Neural cell (in vitro differentiated cells): ENCODE measurements around the gene ABCC3. TPM values are rescaled to one million over a fixed set of nuclear protein-coding genes. Genes with fewer than 3 reads are reported as not detected.

Source experiments
- H2AFZ ChIP-seq: fragments of 200-600, 300-800 bp; sonication (generic), shearing (Covaris generic); 2 replicates; pipeline ENCODE4 v1.6.0; 2014; ENCODE audit warnings: low read depth, mild to moderate bottlenecking, antibody characterized with exemption, low read length, moderate library complexity
- H3F3A ChIP-seq: fragments of 200-600 bp; shearing (Covaris generic); 2 replicates; pipeline ENCODE4 v1.6.1; 2016; ENCODE audit warnings: mild to moderate bottlenecking, moderate library complexity, mixed read lengths, antibody characterized with exemption, low read length; ENCODE audit not compliant: insufficient read depth, poor library complexity, severe bottlenecking
- H3K27ac ChIP-seq: fragments of 200-600, 300-800 bp; sonication (generic), shearing (Covaris generic); 2 replicates; pipeline ENCODE4 v1.5.1; 2014; ENCODE audit warnings: mild to moderate bottlenecking, low read length, moderate library complexity
- H3K27me3 ChIP-seq: fragments of 300-800, 200-600 bp; sonication (generic), shearing (Covaris generic); 2 replicates; pipeline ENCODE4 v1.6.0; 2014; ENCODE audit warnings: mild to moderate bottlenecking, low read depth, low read length, moderate library complexity; ENCODE audit not compliant: insufficient read depth
- H3K36me3 ChIP-seq: fragments of 300-800, 200-600 bp; sonication (generic), shearing (Covaris generic); 2 replicates; pipeline ENCODE4 v1.5.1; 2014; ENCODE audit warnings: mild to moderate bottlenecking, antibody characterized with exemption, low read length, moderate library complexity; ENCODE audit not compliant: insufficient read depth
- H3K4me2 ChIP-seq: fragments of 300-800, 200-600 bp; sonication (generic), shearing (Covaris generic); 2 replicates; pipeline ENCODE4 v1.6.0; 2014; ENCODE audit warnings: mild to moderate bottlenecking, low read length
- H3K4me3 ChIP-seq: fragments of 300-800, 200-600 bp; sonication (generic), shearing (Covaris generic); 2 replicates; pipeline ENCODE4 v1.5.1; 2014; ENCODE audit warnings: mild to moderate bottlenecking, low read length, moderate library complexity
- H3K79me2 ChIP-seq: fragments of 200-600 bp; shearing (Covaris generic); replicated peaks from 2 replicates; pipeline ENCODE4 v1.6.0; 2014; ENCODE audit warnings: mild to moderate bottlenecking, low read length, moderate library complexity; ENCODE audit not compliant: insufficient read depth
- H3K9ac ChIP-seq: fragments of 300-800, 200-600 bp; sonication (generic), shearing (Covaris generic); 2 replicates; pipeline ENCODE4 v1.6.1; 2016; ENCODE audit warnings: mild to moderate bottlenecking, low read length, mixed read lengths
- H3K9me2 ChIP-seq: fragments of 200-600 bp; shearing (Covaris generic); 2 replicates; pipeline ENCODE4 v1.6.1; 2016; ENCODE audit warnings: mild to moderate bottlenecking, low read length, mixed read lengths; ENCODE audit not compliant: insufficient read depth
- H3K9me3 ChIP-seq: fragments of 200-600, 300-800 bp; sonication (generic), shearing (Covaris generic); 2 replicates; pipeline ENCODE4 v1.6.1; 2016; ENCODE audit warnings: mild to moderate bottlenecking, mixed run types, low read length, moderate library complexity, mixed read lengths
- H4K20me1 ChIP-seq: fragments of 200-600 bp; shearing (Covaris generic); 2 replicates; pipeline ENCODE4 v1.6.1; 2016; ENCODE audit warnings: mild to moderate bottlenecking, mixed run types; ENCODE audit not compliant: insufficient read depth
- EP300 ChIP-seq: fragments of 450-650 bp; conservative IDR thresholded peaks from 2 replicates; pipeline ENCODE4 v1.6.1; 2014; ENCODE audit warnings: antibody characterized with exemption, mild to moderate bottlenecking, moderate library complexity; ENCODE audit not compliant: poor library complexity, severe bottlenecking
- EZH2 ChIP-seq: fragments of 200-600, 300-800 bp; shearing (Covaris generic), sonication (generic); IDR thresholded peaks from 2 replicates; pipeline ENCODE4 v1.6.1; 2014; ENCODE audit warnings: antibody characterized with exemption, low read length, borderline replicate concordance, mild to moderate bottlenecking; ENCODE audit not compliant: insufficient read depth, poor library complexity, severe bottlenecking
- MXI1 ChIP-seq: fragments of 450-650 bp; conservative IDR thresholded peaks from 2 replicates; pipeline ENCODE4 v1.6.1; 2014; ENCODE audit warnings: antibody characterized with exemption, mild to moderate bottlenecking; ENCODE audit not compliant: poor library complexity, severe bottlenecking
- POLR2AphosphoS5 ChIP-seq: IDR thresholded peaks from 2 replicates; pipeline ENCODE4 v1.6.1; 2012
- RAD21 ChIP-seq: fragments of 450-650 bp; conservative IDR thresholded peaks from 2 replicates; pipeline ENCODE4 v1.6.1; 2014; ENCODE audit warnings: antibody characterized with exemption, mild to moderate bottlenecking, moderate library complexity
- SMC3 ChIP-seq: fragments of 450-650 bp; conservative IDR thresholded peaks from 2 replicates; pipeline ENCODE4 v1.6.1; 2014; ENCODE audit warnings: antibody characterized with exemption, mild to moderate bottlenecking, moderate library complexity; ENCODE audit not compliant: poor library complexity
- TAF1 ChIP-seq: IDR thresholded peaks from 2 replicates; pipeline ENCODE4 v1.6.1; 2012; ENCODE audit warnings: low read depth
- polyA plus RNA-seq: library from polyadenylated mRNA; depleted of rRNA; stranded (reverse); fragments of >200 nt; gene quantifications from 2 replicates; pipeline ENCODE4 v1.2.3, GENCODE V29; 2014
- TF ChIP-seq, protein P1 (sequence below): IDR thresholded peaks from 2 replicates; pipeline ENCODE4 v1.6.1; 2012; ENCODE audit warnings: borderline replicate concordance
- TF ChIP-seq, protein P2 (sequence below): fragments of 450-650 bp; IDR thresholded peaks from 2 replicates; pipeline ENCODE4 v1.5.1; 2014; ENCODE audit warnings: antibody characterized with exemption, mild to moderate bottlenecking, moderate library complexity; ENCODE audit not compliant: poor library complexity, severe bottlenecking

ABCC3 gene
- polyA plus RNA-seq, 1 donor from 2014 or later: not detected

DNA sequence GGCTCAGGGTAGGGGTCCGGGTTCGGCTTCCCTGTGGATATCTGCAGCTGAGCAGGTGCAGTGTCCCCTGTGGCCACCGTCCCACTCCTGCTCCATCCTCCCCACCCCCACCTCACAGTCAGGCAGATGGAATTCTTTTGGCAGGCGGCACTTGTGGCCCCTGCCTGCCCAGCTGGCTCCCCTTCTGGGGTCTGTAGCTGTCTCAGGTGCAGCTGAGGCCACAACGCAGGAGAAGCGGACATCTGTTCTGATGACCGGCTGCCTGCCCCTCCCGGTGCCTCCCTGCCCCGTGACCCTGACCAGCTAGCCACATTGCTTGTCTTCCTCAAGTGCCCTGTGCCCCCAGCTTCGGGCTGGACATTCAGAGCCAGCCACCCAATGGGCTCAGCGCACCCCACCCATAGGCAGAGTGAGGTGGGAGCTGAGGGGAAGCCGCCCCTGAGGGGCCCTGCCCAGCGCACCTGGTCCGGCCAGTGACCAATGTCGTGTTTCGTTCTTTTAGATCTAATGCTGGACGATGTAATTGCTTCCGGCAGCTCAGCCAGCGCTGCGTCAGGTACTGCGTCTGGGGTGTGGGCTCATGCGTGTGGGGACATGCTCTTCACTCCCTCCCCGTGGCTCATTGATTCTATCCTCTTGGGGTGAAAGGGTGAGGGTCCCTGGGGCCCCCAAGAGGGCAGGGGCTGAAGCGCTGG is 25.2 kb upstream of the ABCC3 start:
- no peak overlapping the region for H2AFZ ChIP-seq
- TF ChIP-seq EP300: no peak
- TF ChIP-seq SMC3: no peak
- TF ChIP-seq TAF1: no peak
- TF ChIP-seq, protein P1, sequence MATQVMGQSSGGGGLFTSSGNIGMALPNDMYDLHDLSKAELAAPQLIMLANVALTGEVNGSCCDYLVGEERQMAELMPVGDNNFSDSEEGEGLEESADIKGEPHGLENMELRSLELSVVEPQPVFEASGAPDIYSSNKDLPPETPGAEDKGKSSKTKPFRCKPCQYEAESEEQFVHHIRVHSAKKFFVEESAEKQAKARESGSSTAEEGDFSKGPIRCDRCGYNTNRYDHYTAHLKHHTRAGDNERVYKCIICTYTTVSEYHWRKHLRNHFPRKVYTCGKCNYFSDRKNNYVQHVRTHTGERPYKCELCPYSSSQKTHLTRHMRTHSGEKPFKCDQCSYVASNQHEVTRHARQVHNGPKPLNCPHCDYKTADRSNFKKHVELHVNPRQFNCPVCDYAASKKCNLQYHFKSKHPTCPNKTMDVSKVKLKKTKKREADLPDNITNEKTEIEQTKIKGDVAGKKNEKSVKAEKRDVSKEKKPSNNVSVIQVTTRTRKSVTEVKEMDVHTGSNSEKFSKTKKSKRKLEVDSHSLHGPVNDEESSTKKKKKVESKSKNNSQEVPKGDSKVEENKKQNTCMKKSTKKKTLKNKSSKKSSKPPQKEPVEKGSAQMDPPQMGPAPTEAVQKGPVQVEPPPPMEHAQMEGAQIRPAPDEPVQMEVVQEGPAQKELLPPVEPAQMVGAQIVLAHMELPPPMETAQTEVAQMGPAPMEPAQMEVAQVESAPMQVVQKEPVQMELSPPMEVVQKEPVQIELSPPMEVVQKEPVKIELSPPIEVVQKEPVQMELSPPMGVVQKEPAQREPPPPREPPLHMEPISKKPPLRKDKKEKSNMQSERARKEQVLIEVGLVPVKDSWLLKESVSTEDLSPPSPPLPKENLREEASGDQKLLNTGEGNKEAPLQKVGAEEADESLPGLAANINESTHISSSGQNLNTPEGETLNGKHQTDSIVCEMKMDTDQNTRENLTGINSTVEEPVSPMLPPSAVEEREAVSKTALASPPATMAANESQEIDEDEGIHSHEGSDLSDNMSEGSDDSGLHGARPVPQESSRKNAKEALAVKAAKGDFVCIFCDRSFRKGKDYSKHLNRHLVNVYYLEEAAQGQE: no peak
- TF ChIP-seq EZH2: no peak
- TF ChIP-seq, protein P2, sequence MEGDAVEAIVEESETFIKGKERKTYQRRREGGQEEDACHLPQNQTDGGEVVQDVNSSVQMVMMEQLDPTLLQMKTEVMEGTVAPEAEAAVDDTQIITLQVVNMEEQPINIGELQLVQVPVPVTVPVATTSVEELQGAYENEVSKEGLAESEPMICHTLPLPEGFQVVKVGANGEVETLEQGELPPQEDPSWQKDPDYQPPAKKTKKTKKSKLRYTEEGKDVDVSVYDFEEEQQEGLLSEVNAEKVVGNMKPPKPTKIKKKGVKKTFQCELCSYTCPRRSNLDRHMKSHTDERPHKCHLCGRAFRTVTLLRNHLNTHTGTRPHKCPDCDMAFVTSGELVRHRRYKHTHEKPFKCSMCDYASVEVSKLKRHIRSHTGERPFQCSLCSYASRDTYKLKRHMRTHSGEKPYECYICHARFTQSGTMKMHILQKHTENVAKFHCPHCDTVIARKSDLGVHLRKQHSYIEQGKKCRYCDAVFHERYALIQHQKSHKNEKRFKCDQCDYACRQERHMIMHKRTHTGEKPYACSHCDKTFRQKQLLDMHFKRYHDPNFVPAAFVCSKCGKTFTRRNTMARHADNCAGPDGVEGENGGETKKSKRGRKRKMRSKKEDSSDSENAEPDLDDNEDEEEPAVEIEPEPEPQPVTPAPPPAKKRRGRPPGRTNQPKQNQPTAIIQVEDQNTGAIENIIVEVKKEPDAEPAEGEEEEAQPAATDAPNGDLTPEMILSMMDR: no peak
- no peak for TF ChIP-seq POLR2AphosphoS5
- TF ChIP-seq MXI1: no peak
- no peak for TF ChIP-seq RAD21
- H3K4me3 ChIP-seq: no peak overlapping the region
- no peaks in the 10 kb centered on the region for H3K36me3 ChIP-seq
- no peak overlapping the region for H3K9ac ChIP-seq
- H3F3A ChIP-seq: no peaks in the 10 kb centered on the region
- no peaks in the 10 kb centered on the region for H3K9me2 ChIP-seq
- no peak overlapping the region for H3K4me2 ChIP-seq
- H3K27ac ChIP-seq: no peak overlapping the region
- H4K20me1 ChIP-seq: no peaks in the 10 kb centered on the region
- H3K27me3 ChIP-seq: no peaks in the 10 kb centered on the region
- H3K9me3 ChIP-seq: no peaks in the 10 kb centered on the region
- no peaks in the 10 kb centered on the region for H3K79me2 ChIP-seq

DNA sequence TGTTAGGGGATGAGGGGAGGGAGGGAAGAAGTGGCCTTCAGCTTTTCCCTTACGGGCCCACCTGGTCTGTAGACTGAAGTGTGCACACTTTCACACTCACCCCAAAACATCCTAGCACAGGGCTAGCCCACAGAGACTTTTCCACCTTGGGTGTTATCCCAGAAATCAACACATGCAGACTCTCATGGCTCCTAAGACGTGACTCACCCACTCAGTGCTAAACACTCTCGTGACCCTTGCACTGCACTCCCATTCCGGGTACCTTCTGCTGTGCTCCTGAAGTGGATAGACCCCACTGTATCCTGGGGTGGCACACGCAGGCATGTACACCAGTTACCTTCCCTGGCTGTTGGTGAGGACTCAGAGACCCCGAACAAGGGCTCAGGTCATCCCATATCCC is 23.0 kb upstream of the ABCC3 start:
- Histone ChIP-seq H3K36me3 (no peaks in the 10 kb centered on the region), H3K9me2 (no peaks in the 10 kb centered on the region), H3K9me3 (no peaks in the 10 kb centered on the region), H3K4me2 (no peak overlapping the region), H2AFZ (no peak overlapping the region), H3K4me3 (no peak overlapping the region), H3K27ac (no peak overlapping the region), H4K20me1 (no peaks in the 10 kb centered on the region), H3K9ac (no peak overlapping the region), H3K27me3 (no peaks in the 10 kb centered on the region), H3F3A (no peaks in the 10 kb centered on the region), H3K79me2 (no peaks in the 10 kb centered on the region)
- no peak for TF ChIP-seq EZH2
- no peak for TF ChIP-seq SMC3
- TF ChIP-seq EP300: no peak
- TF ChIP-seq RAD21: no peak
- TF ChIP-seq TAF1: no peak
- TF ChIP-seq, protein P2: no peak
- no peak for TF ChIP-seq MXI1
- TF ChIP-seq, protein P1: no peak
- no peak for TF ChIP-seq POLR2AphosphoS5
